CD4-positive, alpha-beta T cell treated with Interferon alpha-2 for 1 hour (primary cell): ENCODE results near the gene CIDEB.

Experiments
- DNase-seq, 2 donors: peaks; one replicate each; pipeline ENCODE4 v3.0.0-alpha.2; 2020 to 2022

CIDEB gene

GRCh38 chr14:24311837-24312615 is 4.2 kb upstream of the CIDEB start:
- DNase-seq = no peak

GRCh38 chr14:24310646-24311604 is 3.1 kb upstream of the CIDEB start, which contains the start of gene LTB4R:
Gene LTB4R, plus strand, starts transcription at chr14:24311502. Its CDS starts 4,150 bp downstream, at chr14:24315652.
- peak; percentile 72 to 81 for DNase-seq

GRCh38 chr14:24310265-24310645 is 2.5 kb upstream of the CIDEB start:
- no peak for DNase-seq

DNA sequence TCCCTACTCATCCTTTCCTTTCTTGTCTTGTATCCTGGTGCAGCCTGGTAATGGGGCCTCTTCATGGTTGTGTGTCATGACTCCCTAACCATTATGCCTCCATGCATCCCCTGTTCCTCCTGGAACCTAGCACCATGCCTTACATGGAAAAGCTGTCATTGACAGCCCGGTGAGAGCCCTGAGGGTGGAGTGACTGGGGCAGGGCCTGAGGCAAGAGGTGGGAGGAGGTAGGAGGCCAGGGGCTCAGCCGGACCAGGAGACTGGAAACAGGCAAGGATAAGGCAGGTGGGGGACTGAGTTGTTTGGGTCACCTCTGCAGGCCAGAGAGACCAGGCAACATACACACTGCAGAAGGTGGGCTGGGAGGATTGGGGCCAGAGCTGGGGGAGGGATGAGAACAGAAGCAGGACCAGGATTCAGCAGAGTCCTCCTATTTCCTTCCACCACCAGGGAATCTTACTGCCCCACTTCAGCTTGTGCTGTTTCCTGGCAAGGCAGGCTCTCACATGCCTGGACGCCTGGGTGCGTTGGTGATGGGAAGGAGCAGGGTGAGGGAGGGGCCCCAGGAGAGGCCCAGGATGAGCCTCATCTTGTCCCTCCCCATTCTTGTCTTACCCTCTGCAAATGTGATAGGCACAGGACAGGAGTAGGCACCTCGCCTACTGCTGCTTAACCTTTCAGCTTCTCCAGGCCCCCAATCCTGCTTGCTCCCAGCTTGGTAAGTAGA is 1.9 kb upstream of the CIDEB start, which contains the start of gene LTB4R2:
Gene LTB4R2, plus strand, starts transcription at position 603 of the 727 bp plus-strand sequence. CDS start 525 bp downstream, outside the sequence.
- DNase-seq = no peak

- no peak for DNase-seq
Measured at GRCh38 chr14:24308342-24309124, 756 bp upstream of the CIDEB start.

- DNase-seq = no peak
Measured at GRCh38 chr14:24307156-24307574, 612 bp downstream of the CIDEB start.

DNA sequence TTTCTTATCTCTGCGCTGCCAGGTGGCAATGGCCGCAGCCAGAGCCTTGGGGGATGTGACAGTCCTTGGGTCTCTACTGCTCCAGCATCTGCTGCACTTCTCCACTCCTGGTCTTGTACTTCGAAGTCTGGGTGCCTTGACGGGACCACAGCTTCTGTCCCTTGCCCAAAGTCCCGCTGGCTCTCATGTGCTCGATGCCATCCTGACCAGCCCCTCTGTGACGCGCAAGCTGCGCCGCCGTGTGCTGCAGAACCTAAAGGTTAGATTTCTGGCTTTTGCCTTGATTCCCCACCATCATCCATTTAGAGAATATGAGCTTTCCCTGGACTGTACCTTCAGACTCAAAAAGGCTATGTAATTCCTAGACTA is 3.8 kb downstream of the CIDEB start:
- no peak for DNase-seq

GRCh38 chr14:24300326-24300980 is 7.3 kb downstream of the CIDEB start:
- no peak for DNase-seq

DNA sequence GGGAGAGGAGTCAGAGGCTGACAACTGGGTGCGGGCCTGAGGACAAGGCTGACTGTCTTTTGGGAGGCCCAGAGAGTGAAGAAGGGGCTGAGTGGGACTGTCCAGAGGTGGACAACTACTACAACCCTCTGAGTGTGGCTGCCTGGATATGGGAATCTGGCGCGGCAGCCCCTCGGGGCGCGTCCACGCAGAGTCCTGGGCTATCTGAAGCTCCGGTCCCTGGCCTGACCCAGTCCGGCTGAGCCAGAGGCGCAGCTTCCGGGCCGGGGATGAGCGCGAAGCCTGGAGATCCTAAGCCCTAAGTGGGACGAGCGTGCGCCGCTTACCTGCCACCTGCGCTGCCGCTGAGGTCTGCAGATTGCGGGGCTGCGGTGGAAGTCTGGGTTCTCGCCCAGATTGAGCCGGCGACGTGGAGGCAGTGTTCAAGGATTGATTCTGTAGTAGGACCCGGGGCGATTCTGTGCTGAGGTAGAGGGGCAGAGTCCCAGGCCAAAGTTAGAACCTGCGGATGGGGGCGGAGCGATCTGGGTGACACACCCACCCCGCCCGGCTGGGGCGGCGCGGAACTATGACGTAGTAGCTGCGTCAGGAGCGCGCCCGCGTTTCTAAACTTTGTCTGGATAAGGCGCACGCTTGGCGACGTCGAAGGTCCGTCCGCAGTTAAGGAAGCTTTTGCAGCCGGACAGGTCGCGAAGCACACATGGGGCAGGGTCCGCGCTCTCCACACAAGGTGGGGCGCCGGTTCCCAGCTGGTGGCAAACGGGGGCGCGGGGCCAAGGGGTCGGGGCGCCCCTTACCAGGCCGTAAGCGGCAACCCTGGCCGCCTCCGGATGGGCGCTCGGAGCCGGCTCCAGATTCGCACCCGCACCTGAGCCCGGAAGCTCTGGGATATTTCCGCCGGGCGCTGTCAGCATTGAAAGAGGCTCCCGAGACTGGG is 8.3 kb downstream of the CIDEB start, which contains the start of the genes DHRS1 and NOP9:
Gene DHRS1, minus strand, starts transcription at position 526 of the 937 bp plus-strand sequence. CDS start 674 bp downstream, outside the sequence.
Gene NOP9, plus strand, starts transcription at position 596 of the 937 bp plus-strand sequence. Its CDS starts 105 bp downstream, at position 701.
- peak; percentile 87 to 92 for DNase-seq

DNA sequence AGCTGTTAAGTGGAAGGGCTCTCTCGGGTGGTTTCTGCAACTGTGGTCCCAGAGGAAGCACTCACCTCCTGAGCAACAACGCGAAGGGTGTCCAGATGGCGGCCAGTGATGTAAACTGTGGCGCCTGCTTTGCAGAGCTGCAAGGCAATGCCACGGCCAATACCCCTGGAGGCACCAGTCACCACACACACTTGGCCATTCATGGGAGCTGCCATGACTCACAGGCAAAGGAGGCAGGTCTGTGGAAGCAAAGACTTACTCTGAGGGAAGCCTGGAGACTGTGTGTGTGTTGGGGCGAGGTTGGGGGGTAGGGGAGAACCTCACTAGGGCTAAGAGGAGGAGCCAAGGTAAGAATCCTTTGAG is 8.9 kb downstream of the CIDEB start:
- DNase-seq = no peak

DNA sequence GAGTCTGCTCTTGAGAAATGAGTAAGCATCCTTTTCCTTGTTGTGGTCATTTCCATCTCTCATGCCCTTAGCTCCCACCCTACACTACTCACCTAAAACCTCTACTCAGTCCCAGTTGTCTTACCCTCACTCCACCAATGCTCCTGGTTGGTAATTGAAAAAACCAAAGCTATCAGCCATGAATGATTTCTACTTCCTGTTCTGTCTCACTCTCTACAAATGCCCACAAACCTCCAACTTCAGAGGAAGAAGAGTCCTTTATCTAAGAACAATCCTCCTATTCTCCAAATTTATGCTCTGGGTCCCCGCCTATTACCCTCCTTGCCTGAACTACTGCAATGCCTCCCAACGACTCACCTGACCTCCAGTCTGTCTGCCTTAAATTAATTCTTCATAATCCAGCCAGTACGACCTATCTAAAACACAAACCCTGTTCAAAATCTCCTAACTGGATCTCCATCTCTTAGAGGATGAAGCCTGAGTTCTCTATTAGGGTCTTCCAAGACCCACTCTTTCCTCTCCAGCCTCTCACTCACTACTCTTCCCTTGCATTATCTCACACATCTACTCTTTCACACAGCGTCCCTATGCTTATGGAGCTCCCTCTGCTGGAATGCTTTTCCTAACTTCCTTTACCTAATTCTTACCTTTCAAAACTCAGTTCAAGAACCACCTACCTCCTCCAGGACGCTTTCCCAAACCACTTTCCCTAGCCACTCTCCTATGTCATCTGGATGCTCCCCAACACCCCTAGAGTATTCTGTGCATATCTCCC is 10.4 kb downstream of the CIDEB start:
- DNase-seq = no peak

- peak; percentile 81 to 84 for DNase-seq
Measured at GRCh38 chr14:24296341-24297157, 11.2 kb downstream of the CIDEB start.

GRCh38 chr14:24293525-24293924 is 14.3 kb downstream of the CIDEB start:
- DNase-seq = no peak

- DNase-seq = no peak
Measured at GRCh38 chr14:24292118-24292807, 15.5 kb downstream of the CIDEB start.

DNA sequence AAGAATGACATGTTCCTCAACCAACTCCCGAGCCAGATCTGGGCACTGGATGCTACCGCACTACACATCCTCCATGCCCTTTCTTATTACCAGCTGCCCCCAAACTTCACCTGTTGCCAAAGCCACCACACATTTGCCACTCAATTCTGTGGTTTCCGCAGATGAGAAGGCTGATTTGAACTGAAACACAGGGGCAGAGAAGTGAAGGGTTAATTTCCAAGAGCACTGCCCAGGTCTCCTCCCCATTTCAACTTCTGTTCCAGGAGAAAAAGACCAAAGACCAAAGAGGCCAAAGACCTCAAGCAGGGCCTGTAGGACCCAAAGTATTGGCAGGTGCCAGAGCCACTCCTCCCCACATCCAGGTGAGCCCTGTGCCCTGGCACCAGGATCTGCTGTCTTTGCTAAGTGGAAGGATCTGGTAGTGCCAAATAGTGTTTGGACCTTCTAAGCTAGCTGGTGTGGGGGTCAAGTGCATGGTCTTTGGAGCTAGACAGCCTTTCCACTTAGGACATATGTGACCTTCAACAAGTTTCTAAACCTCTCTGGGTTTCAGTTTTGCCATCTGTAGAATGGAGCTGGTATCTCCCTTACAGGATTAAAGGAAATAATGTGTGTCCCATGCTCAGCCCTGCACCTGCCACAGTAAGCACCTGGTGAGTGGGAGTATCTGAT is 16.2 kb downstream of the CIDEB start:
- no peak for DNase-seq

DNA sequence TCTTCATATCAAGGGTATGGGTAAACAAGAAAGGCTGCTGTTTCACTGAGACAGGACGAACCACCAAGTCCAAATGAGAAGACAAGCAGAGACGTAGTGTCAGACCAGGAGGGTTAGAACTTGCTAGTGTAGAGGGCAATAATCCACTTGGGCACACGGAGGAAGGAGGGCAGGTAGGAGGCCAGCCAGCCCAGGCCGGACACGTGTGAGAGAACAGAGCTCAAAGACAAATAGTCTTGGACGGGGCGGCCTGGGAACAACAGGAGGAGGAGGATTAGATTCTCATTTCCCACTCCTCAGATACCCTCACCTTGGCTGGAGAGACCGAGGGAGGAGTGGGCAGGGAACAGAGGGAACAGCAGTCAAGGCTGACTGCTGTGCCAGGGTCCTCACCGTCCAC is 17.0 kb downstream of the CIDEB start:
- DNase-seq = no peak

DNA sequence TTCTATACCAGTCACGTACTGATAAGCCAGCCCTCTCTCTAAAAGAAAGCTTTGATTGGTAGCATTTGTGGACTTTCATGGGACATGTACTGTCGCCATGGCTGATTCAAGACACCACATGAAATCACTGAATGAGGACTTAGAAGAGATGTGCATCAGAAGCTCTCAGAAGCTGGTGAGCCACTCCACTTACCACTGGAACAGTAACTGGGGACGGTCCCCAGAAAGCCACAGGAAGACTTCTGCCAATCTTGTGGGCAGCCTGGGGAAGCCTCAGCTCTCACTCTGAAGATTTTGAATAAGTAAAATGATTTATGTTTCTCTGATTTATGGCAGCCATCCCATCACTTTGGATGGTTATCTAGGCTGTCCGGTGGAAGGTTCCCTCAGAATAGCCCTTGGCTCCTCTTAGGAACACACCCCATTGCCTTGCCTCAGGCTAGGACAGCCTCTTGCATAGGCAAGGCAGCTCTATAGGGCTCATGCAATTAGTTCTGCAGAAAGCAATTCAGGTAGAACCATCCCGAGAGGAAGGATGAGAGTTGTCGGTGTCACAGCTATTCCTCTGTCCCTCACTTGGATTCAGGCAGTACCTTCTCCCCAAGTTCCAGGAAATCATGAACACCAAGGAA is 18.0 kb downstream of the CIDEB start:
- no peak for DNase-seq
